GM12891 (cell line): ENCODE data around the gene PITPNM2.

ENCODE experiments used
- PAX5 ChIP-seq: IDR thresholded peaks from 2 replicates; pipeline ENCODE4 v1.6.1; 2011; ENCODE audit warnings: low read length, moderate library complexity, mild to moderate bottlenecking; ENCODE audit not compliant: insufficient read depth, severe bottlenecking
- POLR2A ChIP-seq: IDR thresholded peaks from 2 replicates; pipeline ENCODE4 v1.6.1; 2011; ENCODE audit warnings: low read depth, low read length, control low read depth
- POLR2AphosphoS5 ChIP-seq: IDR thresholded peaks from 2 replicates; pipeline ENCODE4 v1.6.1; 2011; ENCODE audit warnings: low read depth, low read length, control low read depth
- POU2F2 ChIP-seq: IDR thresholded peaks from 2 replicates; pipeline ENCODE4 v1.6.1; 2011; ENCODE audit warnings: low read depth, mild to moderate bottlenecking, control low read depth, low read length, moderate library complexity
- TAF1 ChIP-seq: IDR thresholded peaks from 2 replicates; pipeline ENCODE4 v1.6.1; 2011; ENCODE audit warnings: low read depth, low read length, control low read depth

DNA sequence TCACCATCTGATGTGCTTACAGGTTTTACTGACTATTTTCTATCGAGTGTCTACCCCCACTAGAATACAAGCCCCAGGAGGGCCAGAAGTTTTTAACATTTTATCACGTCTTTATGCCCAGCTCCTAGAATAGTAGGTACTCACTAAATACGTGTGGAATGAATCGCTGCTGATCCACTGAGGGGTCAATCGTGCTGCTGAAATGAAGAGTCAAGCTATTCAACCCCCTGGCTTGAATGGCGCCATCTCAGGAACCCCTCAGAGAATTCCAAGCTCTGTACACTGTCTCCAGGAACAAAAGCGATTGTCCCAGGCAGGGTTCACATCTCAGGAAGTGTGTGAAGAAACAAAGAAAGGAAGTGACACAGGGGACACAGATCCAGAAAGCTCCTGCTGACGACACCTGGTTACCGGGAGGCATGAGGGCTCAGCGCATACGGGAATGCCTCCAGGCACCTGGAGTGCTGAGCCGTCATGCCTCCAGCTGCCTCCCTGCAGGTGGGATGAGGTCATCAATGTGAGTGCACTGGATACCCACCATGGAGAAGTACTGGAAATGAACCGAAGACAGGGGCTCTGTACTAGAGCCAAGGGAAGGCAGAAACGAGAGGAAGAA lies 45.6 kb downstream of the PITPNM2 start:
- TF ChIP-seq POLR2AphosphoS5 (no peak), POLR2A (no peak), TAF1 (no peak), PAX5 (no peak), POU2F2 (no peak)
